Measurements from ENCODE around the gene PRKCH.

Gene PRKCH

GRCh38 chr14:61343991-61344405 lies 22.6 kb downstream of the PRKCH start:
- TF ChIP-seq TAF1 (IDR thresholded peaks at IDR 0.05; ENCODE audit: borderline replicate concordance, insufficient read depth, low read length) (no peak), SIN3A (IDR thresholded peaks at IDR 0.05; ENCODE audit: borderline replicate concordance, insufficient read depth, low read length) (no peak), POLR2AphosphoS5 (IDR thresholded peaks at IDR 0.05; ENCODE audit: low read depth, low read length) (no peak), FOXP2 (optimal IDR thresholded peaks at IDR 0.05; ENCODE audit: borderline replicate concordance, extremely low read depth, extremely low read length, insufficient read depth) (no peak), REST (IDR thresholded peaks at IDR 0.05; ENCODE audit: insufficient read depth in 1 of 2, low read depth in 2 of 2, low read length in 2 of 2) (no peak)

- TF ChIP-seq SIN3A (IDR thresholded peaks at IDR 0.05; ENCODE audit: borderline replicate concordance, insufficient read depth, low read length) (no peak), REST (IDR thresholded peaks at IDR 0.05; ENCODE audit: insufficient read depth in 1 of 2, low read depth in 2 of 2, low read length in 2 of 2) (no peak), FOXP2 (optimal IDR thresholded peaks at IDR 0.05; ENCODE audit: borderline replicate concordance, extremely low read depth, extremely low read length, insufficient read depth) (no peak), POLR2AphosphoS5 (IDR thresholded peaks at IDR 0.05; ENCODE audit: low read depth, low read length) (no peak), TAF1 (IDR thresholded peaks at IDR 0.05; ENCODE audit: borderline replicate concordance, insufficient read depth, low read length) (no peak)
These were observed 23.2 kb downstream of the PRKCH start for GRCh38 chr14:61344437-61345150.

- TF ChIP-seq REST (IDR thresholded peaks at IDR 0.05; ENCODE audit: insufficient read depth in 1 of 2, low read depth in 2 of 2, low read length in 2 of 2) (no peak), TAF1 (IDR thresholded peaks at IDR 0.05; ENCODE audit: borderline replicate concordance, insufficient read depth, low read length) (no peak), SIN3A (IDR thresholded peaks at IDR 0.05; ENCODE audit: borderline replicate concordance, insufficient read depth, low read length) (no peak), FOXP2 (optimal IDR thresholded peaks at IDR 0.05; ENCODE audit: borderline replicate concordance, extremely low read depth, extremely low read length, insufficient read depth) (no peak), POLR2AphosphoS5 (IDR thresholded peaks at IDR 0.05; ENCODE audit: low read depth, low read length) (no peak)
These were observed 23.7 kb downstream of the PRKCH start for GRCh38 chr14:61345151-61345482.

- no peak for TF ChIP-seq TAF1 (IDR thresholded peaks at IDR 0.05; ENCODE audit: borderline replicate concordance, insufficient read depth, low read length)
- TF ChIP-seq FOXP2 (optimal IDR thresholded peaks at IDR 0.05; ENCODE audit: borderline replicate concordance, extremely low read depth, extremely low read length, insufficient read depth), result no peak
- TF ChIP-seq SIN3A (IDR thresholded peaks at IDR 0.05; ENCODE audit: borderline replicate concordance, insufficient read depth, low read length), result no peak
- TF ChIP-seq REST (IDR thresholded peaks at IDR 0.05; ENCODE audit: insufficient read depth in 1 of 2, low read depth in 2 of 2, low read length in 2 of 2), result no peak
- TF ChIP-seq POLR2AphosphoS5 (IDR thresholded peaks at IDR 0.05; ENCODE audit: low read depth, low read length), result no peak
These were observed 24.8 kb downstream of the PRKCH start for GRCh38 chr14:61346221-61346620.
